Astrocyte (in vitro differentiated cells and primary cell): ENCODE data around the gene C1D. TPM values are rescaled to one million over a fixed set of nuclear protein-coding genes. Genes with fewer than 3 reads are reported as not detected.

ENCODE experiments used
- DNase-seq: peaks from one replicate; pipeline ENCODE4 v3.0.0-alpha.2; 2010; ENCODE audit warnings: low read depth
- FAIRE-seq: peaks from 2 replicates; lab custom pipeline; 2011; peaks lifted over from hg19 to GRCh38; lab: Jason Lieb, UNC
- H2AFZ ChIP-seq: 2 replicates; pipeline ENCODE4 v1.6.0; 2012; ENCODE audit warnings: low read depth, low read length, inconsistent platforms
- H3K27ac ChIP-seq: 2 replicates; pipeline ENCODE4 v1.5.1; 2011; ENCODE audit warnings: low read depth, low read length, inconsistent platforms
- H3K27me3 ChIP-seq: 2 replicates; pipeline ENCODE4 v1.6.0; 2011; ENCODE audit warnings: low read length, inconsistent platforms; ENCODE audit not compliant: insufficient read depth
- H3K36me3 ChIP-seq: 2 replicates; pipeline ENCODE4 v1.5.1; 2011; ENCODE audit warnings: low read length, inconsistent platforms; ENCODE audit not compliant: insufficient read depth
- H3K4me1 ChIP-seq: 2 replicates; pipeline ENCODE4 v1.5.1; 2011; ENCODE audit warnings: low read length, inconsistent platforms; ENCODE audit not compliant: insufficient read depth
- H3K4me2 ChIP-seq: 2 replicates; pipeline ENCODE4 v1.6.0; 2012; ENCODE audit warnings: low read length, inconsistent platforms
- H3K4me3 ChIP-seq: 2 replicates; pipeline ENCODE4 v1.5.1; 2011; ENCODE audit warnings: low read depth, mild to moderate bottlenecking, low read length, inconsistent platforms; ENCODE audit not compliant: insufficient read depth
- H3K79me2 ChIP-seq: 2 replicates; pipeline ENCODE4 v1.6.0; 2012; ENCODE audit warnings: mild to moderate bottlenecking, low read length, inconsistent platforms; ENCODE audit not compliant: insufficient read depth
- H3K9ac ChIP-seq: 2 replicates; pipeline ENCODE4 v1.6.0; 2012; ENCODE audit warnings: mild to moderate bottlenecking, low read length, inconsistent platforms
- H3K9me3 ChIP-seq: 2 replicates; pipeline ENCODE4 v1.5.1; 2012; ENCODE audit warnings: low read depth, mild to moderate bottlenecking, low read length, inconsistent platforms; ENCODE audit not compliant: insufficient read depth
- H4K20me1 ChIP-seq: 2 replicates; pipeline ENCODE4 v1.6.0; 2012; ENCODE audit warnings: low read length, inconsistent platforms; ENCODE audit not compliant: insufficient read depth
- H3K27ac Mint-ChIP-seq: one replicate; pipeline ENCODE4 v1.8.0; 2021; ENCODE audit warnings: mild to moderate bottlenecking, mixed read lengths; ENCODE audit not compliant: unreplicated experiment
- H3K27me3 Mint-ChIP-seq: one replicate; pipeline ENCODE4 v1.8.0; 2021; ENCODE audit warnings: low read depth, mixed read lengths; ENCODE audit not compliant: unreplicated experiment
- H3K36me3 Mint-ChIP-seq: one replicate; pipeline ENCODE4 v1.8.0; 2021; ENCODE audit warnings: low read depth, mixed read lengths; ENCODE audit not compliant: unreplicated experiment
- H3K4me1 Mint-ChIP-seq: one replicate; pipeline ENCODE4 v1.8.0; 2021; ENCODE audit warnings: low read depth, mixed read lengths; ENCODE audit not compliant: unreplicated experiment
- H3K4me3 Mint-ChIP-seq: one replicate; pipeline ENCODE4 v1.8.0; 2021; ENCODE audit warnings: mild to moderate bottlenecking, moderate library complexity, mixed read lengths; ENCODE audit not compliant: unreplicated experiment
- H3K9me3 Mint-ChIP-seq: one replicate; pipeline ENCODE4 v1.8.0; 2021; ENCODE audit warnings: mild to moderate bottlenecking, mixed read lengths; ENCODE audit not compliant: unreplicated experiment
- EZH2 ChIP-seq: IDR thresholded peaks from 2 replicates; pipeline ENCODE4 v1.6.1; 2012; ENCODE audit warnings: mild to moderate bottlenecking, low read length, inconsistent platforms; ENCODE audit not compliant: insufficient read depth
- total RNA-seq: library from RNA; stranded (reverse); gene quantifications from 2 replicates; pipeline ENCODE4 v1.2.1, GENCODE V29; 2021
- TF ChIP-seq, protein P1 (sequence below): IDR thresholded peaks from 2 replicates; pipeline ENCODE4 v1.5.1; 2011; ENCODE audit warnings: low read depth, mild to moderate bottlenecking, inconsistent platforms, low read length, moderate library complexity; ENCODE audit not compliant: insufficient read depth

C1D gene
- total RNA-seq, 1 donor from 2014 or later, result 21.8 TPM

DNA sequence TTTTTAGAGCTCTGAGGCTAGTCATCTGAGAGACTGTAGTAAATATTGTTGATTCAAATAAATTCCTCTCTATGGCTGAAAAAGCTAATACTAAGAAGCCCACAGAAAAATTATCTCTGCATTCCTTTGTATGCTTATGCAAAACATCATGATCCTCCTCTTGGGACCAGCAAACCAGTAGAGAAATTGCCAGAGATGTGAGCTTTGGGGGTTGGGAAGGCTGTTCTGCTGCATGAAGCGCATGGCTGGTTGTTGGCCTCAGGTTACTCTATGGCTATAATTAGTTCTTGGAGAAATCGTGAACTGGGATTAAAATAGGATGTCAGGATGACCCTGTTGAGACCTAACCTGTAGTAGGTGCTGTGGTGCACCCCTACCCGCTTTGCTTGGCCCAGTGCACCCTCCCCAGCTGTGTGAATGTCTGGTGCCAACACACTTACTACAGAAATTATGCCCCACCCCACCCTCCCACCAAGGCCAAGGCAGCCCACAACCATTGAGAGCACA, 35.5 kb upstream of the C1D start:
- Histone ChIP-seq H3K79me2 (no peaks in the 10 kb centered on the region), H3K9ac (no peak overlapping the region), H3K4me1 (no peaks in the 10 kb centered on the region), H3K36me3 (no peaks in the 10 kb centered on the region), H3K4me2 (no peak overlapping the region), H3K27me3 (peaks cover 5% of the 10 kb centered on the region), H3K4me3 (no peak overlapping the region), H2AFZ (no peak overlapping the region), H3K9me3 (no peaks in the 10 kb centered on the region), H4K20me1 (no peaks in the 10 kb centered on the region), H3K27ac (no peak overlapping the region)
- no peak for DNase-seq
- TF ChIP-seq EZH2, result no peak
- TF ChIP-seq, protein P1, sequence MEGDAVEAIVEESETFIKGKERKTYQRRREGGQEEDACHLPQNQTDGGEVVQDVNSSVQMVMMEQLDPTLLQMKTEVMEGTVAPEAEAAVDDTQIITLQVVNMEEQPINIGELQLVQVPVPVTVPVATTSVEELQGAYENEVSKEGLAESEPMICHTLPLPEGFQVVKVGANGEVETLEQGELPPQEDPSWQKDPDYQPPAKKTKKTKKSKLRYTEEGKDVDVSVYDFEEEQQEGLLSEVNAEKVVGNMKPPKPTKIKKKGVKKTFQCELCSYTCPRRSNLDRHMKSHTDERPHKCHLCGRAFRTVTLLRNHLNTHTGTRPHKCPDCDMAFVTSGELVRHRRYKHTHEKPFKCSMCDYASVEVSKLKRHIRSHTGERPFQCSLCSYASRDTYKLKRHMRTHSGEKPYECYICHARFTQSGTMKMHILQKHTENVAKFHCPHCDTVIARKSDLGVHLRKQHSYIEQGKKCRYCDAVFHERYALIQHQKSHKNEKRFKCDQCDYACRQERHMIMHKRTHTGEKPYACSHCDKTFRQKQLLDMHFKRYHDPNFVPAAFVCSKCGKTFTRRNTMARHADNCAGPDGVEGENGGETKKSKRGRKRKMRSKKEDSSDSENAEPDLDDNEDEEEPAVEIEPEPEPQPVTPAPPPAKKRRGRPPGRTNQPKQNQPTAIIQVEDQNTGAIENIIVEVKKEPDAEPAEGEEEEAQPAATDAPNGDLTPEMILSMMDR, result no peak
- Mint-ChIP-seq H3K9me3 (peaks cover 3% of the 10 kb centered on the region), H3K27me3 (peaks cover 8% of the 10 kb centered on the region), H3K4me3 (no peak overlapping the region), H3K4me1 (peaks cover 2% of the 10 kb centered on the region), H3K36me3 (no peaks in the 10 kb centered on the region), H3K27ac (no peak overlapping the region)
- no peak for FAIRE-seq

DNA sequence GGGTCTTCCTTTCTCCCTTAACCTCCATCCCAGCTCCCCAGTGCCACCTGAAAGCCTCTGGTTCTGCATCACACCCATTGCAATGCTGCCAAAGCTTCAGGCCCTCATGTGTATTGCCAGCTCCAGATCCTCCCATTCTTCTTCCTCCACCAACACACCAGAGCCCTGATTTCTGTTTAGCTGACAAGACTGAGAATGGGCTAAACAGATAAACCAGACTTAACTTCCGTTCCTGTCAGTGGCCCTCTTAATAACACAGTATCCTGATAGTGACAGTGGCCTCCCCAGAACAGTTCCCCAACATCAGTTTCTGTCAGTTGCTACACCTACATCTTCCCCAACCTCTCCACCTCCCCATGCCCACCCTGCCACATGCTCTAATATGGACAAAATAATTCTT, 31.3 kb upstream of the C1D start:
- no peaks in the 10 kb centered on the region for H3K4me1 Mint-ChIP-seq
- no peak overlapping the region for H3K4me2 ChIP-seq
- no peak for FAIRE-seq
- H2AFZ ChIP-seq, result no peak overlapping the region
- no peak overlapping the region for H3K4me3 ChIP-seq
- H3K9ac ChIP-seq, result no peak overlapping the region
- TF ChIP-seq, protein P1, result no peak
- TF ChIP-seq EZH2, result no peak
- no peaks in the 10 kb centered on the region for H3K36me3 ChIP-seq
- no peak overlapping the region for H3K27ac ChIP-seq
- DNase-seq, result no peak
- no peaks in the 10 kb centered on the region for H3K79me2 ChIP-seq
- H3K4me3 Mint-ChIP-seq, result no peak overlapping the region
- H3K36me3 Mint-ChIP-seq, result no peaks in the 10 kb centered on the region
- no peaks in the 10 kb centered on the region for H4K20me1 ChIP-seq
- H3K27ac Mint-ChIP-seq, result no peak overlapping the region
- no peaks in the 10 kb centered on the region for H3K9me3 ChIP-seq
- H3K27me3 ChIP-seq, result peaks cover 7% of the 10 kb centered on the region
- H3K9me3 Mint-ChIP-seq, result no peaks in the 10 kb centered on the region
- H3K4me1 ChIP-seq, result no peaks in the 10 kb centered on the region
- peaks cover 10% of the 10 kb centered on the region for H3K27me3 Mint-ChIP-seq

DNA sequence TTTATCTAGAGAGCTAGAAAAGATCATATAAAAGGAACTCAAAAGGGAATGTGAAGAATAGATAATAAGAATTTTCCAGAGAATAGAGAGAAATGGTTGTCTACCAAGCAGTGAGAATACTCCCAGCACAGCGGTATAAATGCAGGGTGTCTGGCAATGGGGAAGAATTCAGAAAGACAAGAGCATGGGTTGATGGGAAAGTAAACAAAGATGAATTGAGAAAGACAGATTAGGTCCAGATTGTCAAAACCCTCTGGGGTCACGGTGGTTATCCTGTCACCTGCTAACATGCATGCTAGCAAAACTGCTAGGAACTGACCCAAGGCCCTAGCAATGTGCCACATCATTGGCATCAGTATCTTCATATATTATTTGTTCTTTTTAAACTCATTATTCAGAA, 30.8 kb upstream of the C1D start:
- H4K20me1 ChIP-seq, result no peaks in the 10 kb centered on the region
- H3K79me2 ChIP-seq, result no peaks in the 10 kb centered on the region
- H3K27ac Mint-ChIP-seq, result no peak overlapping the region
- DNase-seq, result no peak
- H3K9ac ChIP-seq, result no peak overlapping the region
- H3K27me3 Mint-ChIP-seq, result peaks cover 10% of the 10 kb centered on the region
- no peaks in the 10 kb centered on the region for H3K36me3 ChIP-seq
- H3K9me3 Mint-ChIP-seq, result no peaks in the 10 kb centered on the region
- no peaks in the 10 kb centered on the region for H3K9me3 ChIP-seq
- H3K4me3 ChIP-seq, result no peak overlapping the region
- no peak overlapping the region for H3K27ac ChIP-seq
- H3K36me3 Mint-ChIP-seq, result no peaks in the 10 kb centered on the region
- peaks cover 7% of the 10 kb centered on the region for H3K27me3 ChIP-seq
- TF ChIP-seq EZH2, result no peak
- TF ChIP-seq, protein P1, result no peak
- no peak overlapping the region for H3K4me2 ChIP-seq
- FAIRE-seq, result no peak
- H3K4me1 Mint-ChIP-seq, result no peaks in the 10 kb centered on the region
- no peaks in the 10 kb centered on the region for H3K4me1 ChIP-seq
- H2AFZ ChIP-seq, result no peak overlapping the region
- H3K4me3 Mint-ChIP-seq, result no peak overlapping the region
